GM10248 (cell line): ENCODE data around the gene CDKN1A.

ENCODE experiments used
- CTCF ChIA-PET: fragments of 300-600 bp; sonication (Branson Sonifier 250); formaldehyde crosslinking; extraction: SDS; loops from one replicate; lab custom pipeline; 2021; ENCODE audit warnings: antibody characterized with exemption; lab: Yijun Ruan, JAX
- POLR2A ChIA-PET: fragments of 350-650 bp; sonication (Branson Sonifier 250); formaldehyde crosslinking; extraction: SDS; loops from one replicate; lab custom pipeline; 2020; ENCODE audit warnings: antibody characterized with exemption; lab: Yijun Ruan, JAX
- DNase-seq: peaks from one replicate; pipeline ENCODE4 v3.0.0; 2012; ENCODE audit errors: extremely low spot score
- CTCF ChIP-seq: IDR thresholded peaks from 2 replicates; pipeline ENCODE4 v1.5.1; 2012; ENCODE audit warnings: mild to moderate bottlenecking, low read depth; ENCODE audit errors: extremely low read depth, missing control alignments, control extremely low read depth

CDKN1A gene

GRCh38 chr6:36727505-36728021 is 49.0 kb downstream of the CDKN1A start:
- no peak for DNase-seq
- POLR2A ChIA-PET: no interaction called here
- TF ChIP-seq CTCF: no peak
- CTCF ChIA-PET: interaction anchor here (0.7 to 2.6 kb wide), 5 partner anchors 8 to 100 kb away, joined by 3 to 11 read pairs (median 4); no protein-coding TSS in a partner anchor

- ChIA-PET POLR2A (no interaction called here), CTCF (interaction anchor here (0.6 to 2.6 kb wide), 3 partner anchors 9 to 104 kb away, joined by 4 to 11 read pairs (median 4); no protein-coding TSS in a partner anchor)
- TF ChIP-seq CTCF: no peak
Measured at GRCh38 chr6:36728289-36729160, 50.0 kb downstream of the CDKN1A start.

GRCh38 chr6:36729161-36729524 is 50.6 kb downstream of the CDKN1A start:
- CTCF ChIA-PET: no interaction called here
- DNase-seq: no peak

More at GRCh38 chr6:36728289-36729160, 50.0 kb downstream of the CDKN1A start:
- DNase-seq: no peak

GRCh38 chr6:36730424-36731380 is 52.2 kb downstream of the CDKN1A start:
- ChIA-PET CTCF (interaction anchor here (1.0 to 2.0 kb wide), 2 partner anchors 38 to 115 kb away, joined by 4 to 5 read pairs; no protein-coding TSS in a partner anchor), POLR2A (interaction anchor here (0.6 kb wide), 1 partner anchor 64 kb away, joined by 5 read pairs; no protein-coding TSS in a partner anchor)
- no peak for TF ChIP-seq CTCF
- no peak for DNase-seq

More at GRCh38 chr6:36729161-36729524, 50.6 kb downstream of the CDKN1A start:
- POLR2A ChIA-PET: no interaction called here
- no peak for TF ChIP-seq CTCF

DNA sequence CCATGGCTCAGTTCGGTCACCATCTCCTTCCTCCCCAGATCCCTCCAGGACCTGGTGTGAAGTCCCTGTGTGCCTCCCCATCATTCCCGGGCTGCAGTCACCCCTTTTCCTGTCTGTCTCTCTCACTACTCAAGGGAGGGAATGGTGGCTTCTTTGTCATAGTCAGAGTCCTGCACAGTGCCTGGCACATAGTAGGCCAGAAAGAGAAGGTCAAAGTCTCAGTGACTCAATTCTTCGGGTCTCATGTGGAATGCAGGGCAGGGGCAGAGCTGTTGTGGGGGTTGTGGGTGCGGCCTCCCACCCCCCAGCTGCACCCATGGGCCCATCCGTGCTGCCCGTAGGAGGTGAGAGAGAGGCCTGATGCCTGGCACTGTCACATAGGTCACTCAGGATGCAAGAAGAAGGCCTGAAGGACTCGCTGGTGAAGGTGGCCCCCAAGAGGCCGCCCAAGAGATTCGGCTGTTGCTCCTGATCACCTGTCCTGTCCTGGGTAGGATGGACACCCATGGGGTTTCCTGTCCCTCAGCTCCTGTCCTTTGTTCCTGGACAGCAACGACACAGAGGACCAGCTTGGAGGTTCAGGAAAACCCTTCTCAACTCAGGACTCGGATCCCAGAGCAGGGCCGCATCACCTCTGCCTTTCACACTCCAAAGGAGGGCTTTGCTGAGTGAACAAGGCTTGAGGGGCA is 53.3 kb downstream of the CDKN1A start:
- TF ChIP-seq CTCF: peak; percentile 3
- no peak for DNase-seq
- ChIA-PET POLR2A (interaction anchor here (0.7 kb wide), 1 partner anchor 46 kb away, joined by 8 read pairs; no protein-coding TSS in a partner anchor), CTCF (interaction anchor here (1.0 to 2.5 kb wide), 6 partner anchors 10 to 117 kb away, joined by 3 to 14 read pairs (median 5); no protein-coding TSS in a partner anchor)
